Effector memory CD8-positive, alpha-beta T cell (primary cell): ENCODE results near the gene HDAC10.
A peak's percentile ranks its signal among the peaks of the same experiment; 100 is the strongest.

ENCODE experiments used
- ATAC-seq: fragments of 150-1000 bp; cut with Tn5 transposase; replicated peaks from 2 replicates; pipeline ENCODE4 v1.10.0; 2021; ENCODE audit warnings: mild to moderate bottlenecking, moderate library complexity
- DNase-seq, 3 experiments: peaks; one replicate each; pipeline ENCODE4 v3.0.0; 2021
- H3K27ac Mint-ChIP-seq, 2 donors: one replicate each; pipeline ENCODE4 v1.8.0; 2022; ENCODE audit warnings: mild to moderate bottlenecking in 2 of 2, mixed read lengths in 2 of 2, moderate library complexity in 2 of 2
- H3K27me3 Mint-ChIP-seq, 2 donors: one replicate each; pipeline ENCODE4 v1.8.0; 2022; ENCODE audit warnings: mixed read lengths in 2 of 2
- H3K36me3 Mint-ChIP-seq: one replicate; pipeline ENCODE4 v1.8.0; 2022; ENCODE audit warnings: mild to moderate bottlenecking, moderate library complexity, mixed read lengths; ENCODE audit not compliant: insufficient read depth
- H3K4me1 Mint-ChIP-seq, 2 donors: one replicate each; pipeline ENCODE4 v1.8.0; 2022; ENCODE audit warnings: low read depth in 2 of 2, mixed read lengths in 2 of 2
- H3K4me3 Mint-ChIP-seq, 2 donors: one replicate each; pipeline ENCODE4 v1.8.0; 2022; ENCODE audit warnings: mild to moderate bottlenecking in 2 of 2, mixed read lengths in 2 of 2, moderate library complexity in 2 of 2
- H3K9me3 Mint-ChIP-seq, 2 donors: one replicate each; pipeline ENCODE4 v1.8.0; 2022; ENCODE audit warnings: mixed read lengths in 2 of 2

The HDAC10 gene

DNA sequence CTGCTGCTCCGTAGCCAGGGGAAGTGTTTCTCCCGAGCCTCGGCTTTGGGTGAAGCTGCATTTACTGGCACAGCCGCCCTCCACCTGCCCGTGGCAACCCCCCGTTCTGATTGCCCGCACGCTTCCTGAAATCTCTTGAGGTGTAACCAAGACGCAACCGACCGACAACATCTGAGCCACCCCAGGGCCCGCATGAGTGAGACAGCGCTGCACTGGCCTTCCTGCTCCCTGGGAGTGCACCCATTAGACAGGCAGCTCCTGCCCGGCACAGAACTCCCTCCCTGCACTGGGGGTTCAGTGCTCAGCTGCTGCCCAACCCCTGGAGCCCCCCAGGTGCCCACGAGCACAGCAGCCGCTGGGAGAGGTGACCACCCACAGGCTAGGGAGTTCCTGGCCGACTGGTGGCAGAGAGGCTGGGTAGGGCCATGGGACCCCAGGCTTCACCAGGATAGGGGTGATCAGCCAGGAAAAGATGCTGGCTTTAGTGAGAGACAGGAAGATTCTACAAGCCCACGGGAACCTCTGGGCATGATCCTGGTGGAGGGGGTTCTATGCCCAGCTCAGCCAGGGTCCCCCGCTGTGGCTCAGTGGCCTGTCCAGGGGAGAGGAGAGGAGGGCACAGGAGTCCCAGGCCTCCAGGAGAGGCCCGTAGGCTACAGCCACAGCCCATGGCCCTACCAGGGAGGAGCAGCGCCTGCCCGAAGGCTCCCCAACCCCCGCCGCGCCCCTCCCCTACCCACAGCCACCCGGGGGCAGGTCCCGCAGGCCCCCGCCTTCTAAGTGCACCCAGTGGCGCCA lies 41.8 kb upstream of the HDAC10 start:
- H3K9me3 Mint-ChIP-seq = no peaks in the 10 kb centered on the region
- H3K27ac Mint-ChIP-seq = no peak overlapping the region
- peak overlapping the region in 1 of 2 donors; percentile 1 for H3K4me3 Mint-ChIP-seq

DNA sequence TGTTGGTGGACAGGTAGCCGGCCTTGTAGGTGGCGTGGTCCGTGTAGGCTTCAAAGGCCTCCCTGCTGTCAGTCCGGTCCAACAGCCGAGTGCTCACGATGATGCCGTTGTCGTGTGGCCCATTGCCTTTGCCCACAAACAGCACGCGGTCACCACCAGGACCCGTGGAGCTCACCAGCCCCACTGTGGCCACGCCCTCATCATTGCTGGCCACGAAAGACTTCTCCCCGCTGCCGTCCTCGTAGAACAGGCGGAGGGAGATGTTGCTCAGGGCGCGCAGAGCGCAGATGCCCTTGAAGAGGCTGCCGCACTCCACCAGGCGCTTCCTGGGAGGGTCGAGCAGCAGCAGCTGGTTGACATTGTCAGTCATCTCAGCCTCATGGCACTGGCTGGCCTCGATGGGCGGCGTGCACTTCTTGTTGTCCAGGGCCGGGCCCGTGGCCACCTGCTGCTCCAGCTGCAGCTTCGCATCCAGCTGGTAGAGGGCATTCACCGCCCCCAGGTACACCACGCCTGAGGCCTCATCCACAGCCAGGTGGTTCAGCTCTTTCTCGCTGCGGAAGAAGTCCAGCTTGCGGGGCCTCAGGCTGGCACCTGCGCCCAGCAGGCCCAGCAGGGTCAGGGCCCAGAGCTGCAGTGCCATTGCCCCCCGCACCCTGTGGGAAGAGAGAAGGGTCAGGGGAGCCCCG lies 39.0 kb upstream of the HDAC10 start:
- Mint-ChIP-seq H3K27me3 (peaks cover 12 to 29% of the 10 kb centered on the region in 2 donors), H3K4me3 (no peak overlapping the region), H3K4me1 (peaks cover 0 to 6% of the 10 kb centered on the region in 2 donors), H3K27ac (no peak overlapping the region), H3K9me3 (no peaks in the 10 kb centered on the region), H3K36me3 (peaks cover 3% of the 10 kb centered on the region)
- no peak for DNase-seq
- ATAC-seq = no peak

More for the DNA sequence above, 41.8 kb upstream of the HDAC10 start:
- Mint-ChIP-seq H3K27me3 (peaks cover 12 to 38% of the 10 kb centered on the region in 2 donors), H3K4me1 (peaks cover 0 to 6% of the 10 kb centered on the region in 2 donors), H3K36me3 (peaks cover 3% of the 10 kb centered on the region)
- ATAC-seq = no peak
- DNase-seq = no peak

DNA sequence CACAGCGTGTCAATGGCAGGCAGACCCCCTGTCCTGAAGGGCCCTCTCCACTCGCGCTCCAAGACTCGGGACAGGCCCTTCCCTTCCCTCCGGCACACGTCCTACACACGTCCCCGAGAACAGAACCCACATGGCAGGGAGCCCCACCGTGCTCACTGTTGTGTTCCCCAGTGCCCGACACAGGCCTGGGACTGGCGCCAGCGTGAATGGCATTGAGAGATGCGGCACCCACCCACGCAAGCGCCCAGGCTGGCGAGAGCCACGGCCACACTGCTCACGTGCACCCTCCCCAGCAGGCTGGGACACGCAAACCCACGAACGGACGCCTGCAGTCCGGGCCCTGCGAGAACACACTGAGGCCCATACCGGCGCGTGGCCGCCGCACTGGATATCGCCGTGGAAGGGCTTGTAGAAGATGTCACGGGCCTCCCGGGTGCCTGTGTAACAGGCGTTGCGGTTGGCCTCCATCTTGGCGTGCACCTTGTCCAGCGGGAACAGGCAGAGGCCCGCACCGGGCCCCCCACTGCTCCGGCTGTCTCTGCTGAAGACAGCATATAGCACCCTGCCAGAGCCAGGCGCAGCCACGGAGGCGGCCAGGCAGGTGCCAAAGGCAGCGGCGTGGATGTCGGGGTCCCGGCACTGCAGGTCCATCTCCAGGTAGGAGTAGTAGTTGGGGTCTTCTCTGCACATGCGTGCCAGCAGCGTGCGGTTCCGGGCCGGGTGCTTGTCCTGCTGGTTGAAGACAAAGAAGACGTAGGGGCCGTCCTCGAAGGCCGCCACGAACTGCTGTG lies 38.3 kb upstream of the HDAC10 start:
- Mint-ChIP-seq H3K27me3 (peaks cover 12 to 36% of the 10 kb centered on the region in 2 donors), H3K27ac (no peak overlapping the region), H3K36me3 (peaks cover 3% of the 10 kb centered on the region), H3K4me3 (no peak overlapping the region), H3K4me1 (peaks cover 0 to 6% of the 10 kb centered on the region in 2 donors), H3K9me3 (no peaks in the 10 kb centered on the region)
- DNase-seq (no peak), ATAC-seq (no peak)

DNA sequence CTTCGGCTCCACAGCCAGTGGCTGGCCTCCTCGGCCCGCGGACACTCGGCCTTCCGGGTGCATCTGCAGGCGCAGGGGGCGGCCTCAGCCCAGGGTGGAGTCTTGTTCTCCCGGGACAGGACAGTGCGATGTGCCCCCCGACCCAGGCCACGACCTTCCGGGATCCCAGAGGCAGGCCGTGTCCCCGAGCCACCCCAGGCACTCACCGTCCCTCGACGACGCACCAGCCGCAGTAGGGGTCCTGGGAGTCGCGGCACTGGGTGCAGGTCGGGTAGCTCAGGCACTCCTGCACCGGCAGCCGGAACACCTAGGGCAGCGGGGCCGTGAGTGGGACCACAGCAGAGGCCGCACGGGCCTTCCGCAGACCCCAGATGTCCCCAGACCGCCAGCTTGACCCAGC lies 36.7 kb upstream of the HDAC10 start:
- no peaks in the 10 kb centered on the region for H3K9me3 Mint-ChIP-seq
- peaks cover 0 to 6% of the 10 kb centered on the region in 2 donors for H3K4me1 Mint-ChIP-seq

DNA sequence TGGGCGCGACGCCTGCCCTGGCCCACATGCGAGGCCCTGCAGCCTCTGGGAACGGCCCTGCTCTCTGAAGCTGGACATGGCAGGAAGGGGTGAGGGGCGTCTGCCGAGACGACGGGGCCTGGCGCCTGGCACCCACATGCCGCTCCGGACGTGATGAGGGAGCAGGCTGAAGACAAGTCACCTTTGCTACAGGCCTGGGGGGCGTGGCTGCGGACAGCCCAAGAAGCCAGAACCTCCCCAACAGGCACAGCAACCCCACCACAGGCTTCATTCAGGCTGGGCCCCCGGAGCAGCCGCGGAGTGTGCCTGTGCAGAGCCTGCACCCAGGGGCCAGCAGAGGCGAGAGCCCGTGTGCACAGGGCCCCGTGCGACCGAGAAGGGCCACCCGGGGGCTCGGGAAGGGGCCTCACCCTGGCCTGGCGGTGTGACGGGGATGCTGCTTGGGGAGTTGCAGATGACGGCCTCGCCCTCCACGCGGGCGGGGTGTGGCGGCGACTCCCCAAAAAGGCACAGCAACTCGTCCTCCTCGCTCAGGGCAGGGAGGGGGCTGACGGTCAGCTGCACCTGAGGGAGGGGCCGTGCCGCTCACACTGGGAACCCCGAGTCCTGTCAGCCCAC lies 35.7 kb upstream of the HDAC10 start:
- peaks cover under 1% of the 10 kb centered on the region for H3K36me3 Mint-ChIP-seq
- no peak for DNase-seq

More for the DNA sequence above, 36.7 kb upstream of the HDAC10 start:
- Mint-ChIP-seq H3K27ac (no peak overlapping the region), H3K4me3 (no peak overlapping the region), H3K36me3 (peaks cover 3% of the 10 kb centered on the region), H3K27me3 (peaks cover 10 to 32% of the 10 kb centered on the region in 2 donors)
- DNase-seq = no peak
- no peak for ATAC-seq

DNA sequence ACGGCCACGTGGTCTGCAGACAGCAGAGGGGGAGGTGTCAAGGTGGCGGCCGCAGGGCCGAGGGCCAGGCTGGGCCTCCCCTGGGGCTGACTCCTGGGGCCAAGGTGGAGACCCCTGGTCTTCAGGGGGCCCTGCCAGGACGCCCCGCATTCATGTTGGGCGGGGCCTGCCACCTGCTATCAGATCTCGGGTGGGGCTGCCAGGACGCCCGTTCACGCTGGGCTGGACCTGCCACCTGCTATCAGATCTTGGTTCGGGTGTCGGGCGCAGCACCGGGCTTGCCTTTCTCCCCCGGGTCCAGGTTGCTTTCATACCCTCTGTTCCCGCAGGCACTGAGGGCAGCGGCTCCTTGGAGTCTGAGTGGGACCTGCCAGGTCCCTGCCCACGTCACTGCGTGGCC lies 35.2 kb upstream of the HDAC10 start:
- H3K9me3 Mint-ChIP-seq = no peaks in the 10 kb centered on the region
- no peak overlapping the region for H3K27ac Mint-ChIP-seq
- H3K27me3 Mint-ChIP-seq = peaks cover 0 to 18% of the 10 kb centered on the region in 2 donors
- H3K4me3 Mint-ChIP-seq = no peak overlapping the region
- ATAC-seq (no peak), DNase-seq (no peak)
- no peaks in the 10 kb centered on the region for H3K36me3 Mint-ChIP-seq
- H3K4me1 Mint-ChIP-seq = no peaks in the 10 kb centered on the region

More for the DNA sequence above, 35.7 kb upstream of the HDAC10 start:
- H3K27me3 Mint-ChIP-seq = peaks cover 4 to 23% of the 10 kb centered on the region in 2 donors
- H3K27ac Mint-ChIP-seq = no peak overlapping the region
- no peaks in the 10 kb centered on the region for H3K9me3 Mint-ChIP-seq
- H3K4me1 Mint-ChIP-seq = no peaks in the 10 kb centered on the region
- H3K4me3 Mint-ChIP-seq = no peak overlapping the region
- ATAC-seq = no peak

DNA sequence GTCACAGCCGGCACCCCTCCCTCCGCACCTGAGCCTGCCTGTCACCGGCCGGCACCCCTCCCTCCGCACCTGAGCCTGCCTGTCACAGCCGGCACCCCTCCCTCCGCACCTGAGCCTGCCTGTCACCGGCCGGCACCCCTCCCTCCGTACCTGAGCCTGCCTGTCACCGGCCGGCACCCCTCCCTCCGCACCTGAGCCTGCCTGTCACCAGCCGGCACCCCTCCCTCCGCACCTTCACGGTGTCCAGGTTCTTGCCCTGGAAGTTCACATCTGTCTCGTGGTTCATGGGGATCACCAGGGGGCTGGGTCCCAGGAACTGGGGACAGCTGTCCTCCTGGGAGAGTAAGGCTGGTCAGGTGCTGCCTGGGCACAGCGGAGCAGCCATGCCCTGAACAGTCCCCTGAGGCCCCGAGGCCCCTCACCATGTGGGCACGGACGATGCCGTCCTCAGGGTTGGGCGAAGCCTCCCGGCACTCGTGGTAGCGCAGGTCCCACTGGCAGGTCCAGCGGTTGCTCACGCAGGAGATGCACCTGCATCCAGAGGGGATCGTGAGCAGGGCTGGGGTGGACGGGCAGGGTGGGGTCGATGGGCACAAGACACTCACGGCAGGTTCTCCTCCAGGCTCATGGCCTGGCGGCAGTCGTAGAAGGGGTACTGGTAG lies 34.6 kb upstream of the HDAC10 start:
- H3K27me3 Mint-ChIP-seq = peaks cover 0 to 12% of the 10 kb centered on the region in 2 donors
- H3K27ac Mint-ChIP-seq = no peak overlapping the region
- H3K36me3 Mint-ChIP-seq = peaks cover 1% of the 10 kb centered on the region
- no peak overlapping the region for H3K4me3 Mint-ChIP-seq
- DNase-seq (no peak), ATAC-seq (no peak)
- no peaks in the 10 kb centered on the region for H3K9me3 Mint-ChIP-seq
- H3K4me1 Mint-ChIP-seq = no peaks in the 10 kb centered on the region

DNA sequence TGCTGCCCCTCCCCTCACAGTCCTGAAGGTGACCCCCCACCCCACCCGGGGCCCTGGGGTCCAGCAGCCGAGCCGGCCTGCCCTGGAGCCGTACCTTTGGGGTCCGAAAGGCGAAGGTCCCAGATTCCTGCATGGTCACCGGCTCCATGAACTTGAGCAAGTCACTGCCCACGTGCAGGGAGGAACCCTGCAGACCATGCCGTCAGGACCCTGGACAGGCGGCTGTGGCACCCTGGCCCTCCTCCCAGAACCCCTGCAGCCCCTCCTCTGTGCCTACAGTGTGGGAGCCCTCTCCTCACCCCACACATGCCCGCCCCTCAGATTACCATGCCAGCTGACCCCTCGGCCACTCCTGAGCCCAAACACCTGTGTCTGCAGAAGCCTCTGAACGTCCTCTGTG lies 33.4 kb upstream of the HDAC10 start:
- H3K27ac Mint-ChIP-seq = no peak overlapping the region
- no peak overlapping the region for H3K4me3 Mint-ChIP-seq
- ATAC-seq (no peak), DNase-seq (no peak)
- peaks cover 0 to 7% of the 10 kb centered on the region in 2 donors for H3K27me3 Mint-ChIP-seq
- no peaks in the 10 kb centered on the region for H3K4me1 Mint-ChIP-seq
- peaks cover 4% of the 10 kb centered on the region for H3K36me3 Mint-ChIP-seq
- no peaks in the 10 kb centered on the region for H3K9me3 Mint-ChIP-seq

DNA sequence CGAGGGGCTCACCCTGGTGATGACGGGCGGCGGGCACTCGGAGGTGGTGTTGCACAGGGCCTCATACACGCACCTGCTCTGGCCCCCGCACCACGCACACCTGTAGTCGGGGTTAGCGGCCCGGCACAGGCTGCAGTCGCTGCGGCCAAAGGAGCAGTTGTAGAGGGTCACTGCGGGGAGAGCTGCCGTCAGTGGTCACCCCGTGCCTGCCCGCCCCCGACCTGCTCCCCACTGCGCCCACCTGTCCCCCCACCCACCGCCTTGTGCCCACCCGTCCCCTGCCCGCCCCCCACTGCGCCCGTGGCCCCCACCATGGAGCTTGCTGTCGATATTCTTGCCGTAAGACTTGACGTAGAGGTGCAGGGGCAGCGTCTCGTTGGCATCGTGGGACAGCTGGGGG lies 32.8 kb upstream of the HDAC10 start:
- no peak for DNase-seq
- Mint-ChIP-seq H3K27ac (no peak overlapping the region), H3K9me3 (no peaks in the 10 kb centered on the region), H3K27me3 (peaks cover 0 to 7% of the 10 kb centered on the region in 2 donors), H3K4me3 (no peak overlapping the region), H3K36me3 (peaks cover 4% of the 10 kb centered on the region), H3K4me1 (no peaks in the 10 kb centered on the region)
- ATAC-seq = no peak

DNA sequence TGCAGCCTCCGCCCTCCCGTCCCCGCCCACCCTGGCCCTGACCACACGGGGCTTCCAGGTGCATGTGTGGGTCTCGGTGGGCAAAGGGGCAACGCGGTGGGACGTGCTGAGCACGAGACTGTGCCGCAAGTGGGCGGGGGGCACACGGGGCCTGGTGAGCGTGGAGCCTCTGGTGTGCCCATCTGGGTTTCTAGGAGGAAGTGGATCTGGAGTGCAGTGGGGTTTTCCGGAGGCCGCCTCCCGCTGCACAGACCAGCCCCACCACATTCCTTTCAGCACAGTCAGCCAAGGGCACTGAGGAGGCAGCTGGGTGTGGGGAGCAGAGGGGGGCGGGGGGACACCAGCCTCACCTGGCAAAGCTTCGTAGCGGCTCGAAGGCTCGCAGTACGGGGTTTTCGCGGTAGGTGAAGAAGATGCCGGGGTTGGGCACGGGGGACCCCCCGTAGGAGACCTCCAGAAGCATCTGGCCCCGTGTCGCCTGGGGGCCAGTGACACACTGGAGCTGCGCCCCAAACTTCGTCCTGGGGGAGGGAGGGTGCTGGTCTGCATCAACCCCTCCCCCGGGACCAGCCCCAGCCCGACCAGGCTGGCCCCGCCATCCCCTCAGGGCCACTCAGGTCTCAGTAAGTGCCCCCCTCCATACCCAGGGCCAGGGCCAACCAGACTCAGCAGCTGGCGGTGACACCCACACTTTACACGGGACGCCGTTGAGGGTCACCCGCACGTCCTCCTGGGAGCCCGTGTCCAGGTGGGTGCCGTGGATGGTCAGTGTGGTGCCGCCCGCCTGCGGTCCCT lies 31.5 kb upstream of the HDAC10 start:
- no peaks in the 10 kb centered on the region for H3K4me1 Mint-ChIP-seq
- H3K27me3 Mint-ChIP-seq = peaks cover 0 to 7% of the 10 kb centered on the region in 2 donors
- no peak overlapping the region for H3K27ac Mint-ChIP-seq
- peaks cover 4% of the 10 kb centered on the region for H3K36me3 Mint-ChIP-seq
- H3K4me3 Mint-ChIP-seq = no peak overlapping the region
- H3K9me3 Mint-ChIP-seq = no peaks in the 10 kb centered on the region
- DNase-seq = no peak
- ATAC-seq = no peak

DNA sequence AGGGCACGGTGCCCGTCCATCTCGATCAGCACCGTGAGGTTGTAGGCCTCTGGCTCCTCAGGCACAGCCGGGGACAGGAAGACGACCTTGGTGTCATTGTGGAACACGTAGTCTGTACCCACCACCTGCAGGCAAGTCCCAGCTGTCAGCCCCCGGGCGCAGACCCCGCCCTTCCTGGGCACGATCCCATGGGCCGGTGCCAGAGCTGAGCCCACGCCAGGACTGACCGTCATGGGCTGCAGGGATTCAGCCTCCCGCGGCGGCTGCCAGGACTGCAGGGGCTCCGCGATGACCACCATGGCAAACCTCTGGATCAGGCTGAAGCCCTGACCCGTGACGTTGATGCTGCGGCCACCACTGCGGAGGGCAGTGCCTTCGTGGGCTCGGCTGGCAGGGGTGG lies 30.9 kb upstream of the HDAC10 start:
- H3K9me3 Mint-ChIP-seq = no peaks in the 10 kb centered on the region
- no peak overlapping the region for H3K4me3 Mint-ChIP-seq
- no peak for DNase-seq
- no peaks in the 10 kb centered on the region for H3K4me1 Mint-ChIP-seq
- H3K36me3 Mint-ChIP-seq = peaks cover 4% of the 10 kb centered on the region
- H3K27me3 Mint-ChIP-seq = peaks cover 0 to 7% of the 10 kb centered on the region in 2 donors
- H3K27ac Mint-ChIP-seq = no peak overlapping the region
- no peak for ATAC-seq

DNA sequence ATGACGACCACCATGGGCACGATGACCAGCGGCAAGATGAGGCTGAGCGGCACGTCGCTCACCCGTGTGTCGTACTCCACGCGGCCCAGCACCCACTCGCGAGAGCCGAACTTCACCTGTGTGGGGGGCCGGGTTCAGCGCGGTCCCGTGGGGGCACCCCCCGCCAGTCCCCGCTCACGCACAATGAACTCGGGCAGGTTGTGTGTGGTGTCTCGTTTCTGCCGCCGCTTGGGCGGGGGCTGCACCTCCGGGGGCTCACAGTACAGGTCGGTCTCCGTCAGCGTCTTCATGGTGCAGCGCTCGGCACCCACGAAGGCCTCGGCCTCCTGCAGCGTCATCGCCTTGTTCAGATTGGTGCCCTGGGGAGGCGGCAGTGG lies 30.3 kb upstream of the HDAC10 start:
- Mint-ChIP-seq H3K4me1 (no peaks in the 10 kb centered on the region), H3K27me3 (peaks cover 0 to 7% of the 10 kb centered on the region in 2 donors), H3K27ac (no peak overlapping the region), H3K9me3 (no peaks in the 10 kb centered on the region), H3K36me3 (peaks cover 7% of the 10 kb centered on the region), H3K4me3 (no peak overlapping the region)
- no peak for ATAC-seq
- DNase-seq = no peak
